B cell (primary cell): ENCODE results near the gene DENND5B. TPM values are rescaled to one million over a fixed set of nuclear protein-coding genes. Genes with fewer than 3 reads are reported as not detected.

Source experiments
- ATAC-seq: fragments of 200-7000 bp; cut with Tn5 transposase; one replicate; pipeline ENCODE4 v1.10.0; 2021; ENCODE audit warnings: low read depth, mild to moderate bottlenecking, moderate number of reproducible peaks, moderate library complexity
- CTCF ChIA-PET: fragments of 350-600 bp; sonication (Branson Sonifier 250); formaldehyde crosslinking; loops from one replicate; lab custom pipeline; 2021; ENCODE audit warnings: antibody characterized with exemption, inconsistent platforms; lab: Charles Lee
- POLR2A ChIA-PET: fragments of 350-600 bp; sonication (Branson Sonifier 250); formaldehyde crosslinking; loops from one replicate; lab custom pipeline; 2021; ENCODE audit warnings: antibody characterized with exemption; lab: Charles Lee
- DNase-seq: peaks from one replicate; pipeline ENCODE4 v3.0.0; 2013
- H2AFZ ChIP-seq: 2 replicates; pipeline ENCODE4 v1.6.1; 2012; ENCODE audit warnings: mild to moderate bottlenecking, low read depth, low read length; ENCODE audit not compliant: insufficient read depth, poor library complexity, severe bottlenecking
- H3K27ac ChIP-seq, 2 donors: 1 replicate in 1 of 2; 2 replicates in 1 of 2; pipeline ENCODE4 v1.5.1; 2012 to 2013; ENCODE audit warnings: low read length in 2 of 2, mild to moderate bottlenecking in 2 of 2, moderate library complexity in 1 of 2
- H3K27me3 ChIP-seq, 4 experiments: fragments of 200-600 bp in 1 of 4; sonication (generic) in 1 of 4; replicated peaks in 1 of 4; 1 replicate in 2 of 4; 2 replicates in 2 of 4; pipeline versions ENCODE4 v1.6.1 to v1.7.0; 2013 to 2016; ENCODE audit warnings: low read length in 3 of 4, mild to moderate bottlenecking in 2 of 4, mixed read lengths in 1 of 4, moderate library complexity in 1 of 4; ENCODE audit not compliant: insufficient read depth in 4 of 4, control insufficient read depth in 3 of 4; ENCODE audit errors: control extremely low read depth in 1 of 4
- H3K36me3 ChIP-seq, 2 experiments: replicated peaks in 1 of 2; 1 replicate in 1 of 2; 2 replicates in 1 of 2; pipeline versions ENCODE4 v1.6.1 to v1.7.1; 2013; ENCODE audit warnings: low read length in 1 of 2; ENCODE audit not compliant: insufficient read depth in 2 of 2, control insufficient read depth in 1 of 2; ENCODE audit errors: control extremely low read depth in 1 of 2, extremely low read depth in 1 of 2
- H3K4me1 ChIP-seq, 2 donors: fragments of 200-600 bp in 1 of 2; sonication (generic) in 1 of 2; 1 replicate in 1 of 2; 2 replicates in 1 of 2; pipeline versions ENCODE4 v1.5.1 to v1.6.1; 2013 to 2017; ENCODE audit warnings: low read length in 2 of 2; ENCODE audit not compliant: control insufficient read depth in 2 of 2, insufficient read depth in 2 of 2
- H3K4me2 ChIP-seq: replicated peaks from 2 replicates; pipeline ENCODE3; 2012; ENCODE audit warnings: mild to moderate bottlenecking, low read depth, low read length; ENCODE audit not compliant: poor library complexity, severe bottlenecking
- H3K4me3 ChIP-seq, 5 experiments: fragments of 200-600 bp in 1 of 5; sonication (generic) in 1 of 5; 1 replicate in 3 of 5; 2 replicates in 2 of 5; pipeline versions ENCODE4 v1.5.1 to v1.7.0; 2011 to 2016; ENCODE audit warnings: low read length in 4 of 5, mild to moderate bottlenecking in 4 of 5, low read depth in 2 of 5, control low read depth in 1 of 5, moderate library complexity in 1 of 5; ENCODE audit not compliant: insufficient read depth in 1 of 5; ENCODE audit errors: control extremely low read depth in 1 of 5, extremely low read depth in 1 of 5
- H3K79me2 ChIP-seq: fragments of 200-600 bp; sonication (generic); one replicate; pipeline ENCODE4 v1.6.0; 2016; ENCODE audit warnings: low read length; ENCODE audit not compliant: control insufficient read depth, insufficient read depth
- H3K9ac ChIP-seq: fragments of 200-600 bp; sonication (generic); 2 replicates; pipeline ENCODE4 v1.6.1; 2017; ENCODE audit warnings: mild to moderate bottlenecking, low read length, moderate library complexity
- H3K9me3 ChIP-seq, 3 donors: one replicate each; pipeline versions ENCODE4 v1.6.1 to v1.7.1; 2013; ENCODE audit warnings: low read length in 2 of 3; ENCODE audit not compliant: control insufficient read depth in 2 of 3, insufficient read depth in 1 of 3; ENCODE audit errors: control extremely low read depth in 1 of 3
- H4K20me1 ChIP-seq: 2 replicates; pipeline ENCODE4 v1.6.0; 2012; ENCODE audit warnings: mild to moderate bottlenecking, low read length; ENCODE audit not compliant: insufficient read depth, control insufficient read depth, poor library complexity, severe bottlenecking
- H3K27ac Mint-ChIP-seq: one replicate; pipeline ENCODE4 v1.8.0; 2021; ENCODE audit warnings: mixed read lengths
- H3K27me3 Mint-ChIP-seq: one replicate; pipeline ENCODE4 v1.8.0; 2021; ENCODE audit warnings: mixed read lengths
- H3K4me1 Mint-ChIP-seq: one replicate; pipeline ENCODE4 v1.8.0; 2021; ENCODE audit warnings: mixed read lengths
- H3K4me3 Mint-ChIP-seq: one replicate; pipeline ENCODE4 v1.8.0; 2021; ENCODE audit warnings: mixed read lengths
- H3K9me3 Mint-ChIP-seq: one replicate; pipeline ENCODE4 v1.8.0; 2022; ENCODE audit warnings: mixed read lengths; ENCODE audit not compliant: insufficient read depth
- EZH2 ChIP-seq: IDR thresholded peaks from 2 replicates; pipeline ENCODE4 v1.6.1; 2012; ENCODE audit warnings: borderline replicate concordance, low read depth, mild to moderate bottlenecking, moderate library complexity, low read length; ENCODE audit not compliant: insufficient read depth, poor library complexity, severe bottlenecking
- WGBS: methylation state at CpG from one replicate; pipeline ENCODE4 v1.1.5; 2013; ENCODE audit warnings: missing lambda C conversion rate; ENCODE audit not compliant: insufficient coverage; 5-methylcytosine and 5-hydroxymethylcytosine counted together
- intact Hi-C: fragments of 100-400 bp; cut with micrococcal nuclease; formaldehyde crosslinking; loops from one replicate; pipeline ENCODE4 v1.10.0; 2022
- polyA plus RNA-seq: library from polyadenylated mRNA; depleted of rRNA; stranded (reverse); fragments of >200 nt; gene quantifications from 2 replicates; pipeline ENCODE4 v1.2.3, GENCODE V29; 2012
- total RNA-seq, 2 donors: library from RNA; stranded (reverse); fragments of 120-200 nt in 1 of 2; gene quantifications; 1 replicate in 1 of 2; 2 replicates in 1 of 2; pipeline versions ENCODE4 v1.2.3 to v1.2.4, GENCODE V29; 2013 to 2022
- TF ChIP-seq, protein P1 (sequence below): fragments of 200-600 bp; IDR thresholded peaks from one replicate; pipeline ENCODE4 v1.8.0; 2022; ENCODE audit warnings: antibody characterized with exemption, mild to moderate bottlenecking

The DENND5B gene
- total and polyA plus RNA-seq, 2 donors (not counting 1 experiment from before 2014, with no cell fraction given): 18.7 to 55.3 TPM

DNA sequence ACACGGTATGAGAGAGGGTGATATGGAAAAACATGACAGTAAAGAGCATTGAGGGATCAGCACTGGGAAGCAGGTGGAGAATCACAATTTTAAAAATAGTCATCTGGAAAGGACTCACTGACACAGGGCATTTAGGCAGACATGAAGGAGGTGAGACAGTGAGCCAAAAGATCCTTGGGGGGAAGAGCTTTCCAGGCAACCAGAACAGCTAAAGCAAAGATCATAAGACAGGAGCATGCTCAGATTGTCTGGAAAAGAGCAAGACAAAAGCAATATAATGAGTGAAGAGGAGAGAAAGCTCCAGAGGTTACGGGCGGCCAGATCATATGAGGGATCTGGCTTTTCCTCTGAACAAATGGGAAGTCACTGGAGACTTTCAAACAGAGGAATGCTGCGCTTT lies 63.9 kb downstream of the DENND5B start:
- peaks cover 97% of the 10 kb centered on the region for H3K79me2 ChIP-seq
- intact Hi-C loops: loop anchor here (5.0 kb wide), 1 partner anchor 35 kb away; no protein-coding TSS in a partner anchor
- CTCF ChIA-PET: no interaction called here

DNA sequence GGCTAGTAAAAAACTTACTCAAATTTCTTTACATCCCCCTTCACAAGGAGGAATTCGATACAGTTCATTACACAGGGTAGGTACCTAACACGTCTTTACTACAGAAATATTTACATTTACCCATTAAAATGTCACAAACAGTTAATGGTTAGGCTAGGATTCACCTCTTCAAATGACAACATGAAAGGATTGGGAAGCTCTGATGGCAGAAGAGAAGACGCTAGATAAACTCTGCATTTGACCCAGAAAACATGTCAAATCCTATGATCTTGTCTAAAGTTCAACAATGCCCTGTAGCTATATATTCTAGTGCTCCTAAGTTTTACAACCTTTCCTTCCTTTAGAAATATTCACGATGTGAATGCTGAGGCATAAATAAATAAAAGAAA lies 64.8 kb downstream of the DENND5B start:
- Histone ChIP-seq H3K27ac (no peak overlapping the region), H2AFZ (no peak overlapping the region), H3K27me3 (no peaks in the 10 kb centered on the region), H3K36me3 (no peaks in the 10 kb centered on the region), H3K4me3 (no peak overlapping the region), H3K79me2 (peaks cover 97% of the 10 kb centered on the region), H3K4me2 (peak overlapping the region; percentile 48), H3K9ac (no peak overlapping the region), H3K9me3 (no peaks in the 10 kb centered on the region), H3K4me1 (peaks cover 22 to 23% of the 10 kb centered on the region in 2 donors), H4K20me1 (peaks cover 75% of the 10 kb centered on the region)
- Mint-ChIP-seq H3K4me3 (peak overlapping the region; percentile 10), H3K27me3 (no peaks in the 10 kb centered on the region), H3K9me3 (no peaks in the 10 kb centered on the region), H3K27ac (no peak overlapping the region), H3K4me1 (peaks cover 65% of the 10 kb centered on the region)
- TF ChIP-seq, protein P1, sequence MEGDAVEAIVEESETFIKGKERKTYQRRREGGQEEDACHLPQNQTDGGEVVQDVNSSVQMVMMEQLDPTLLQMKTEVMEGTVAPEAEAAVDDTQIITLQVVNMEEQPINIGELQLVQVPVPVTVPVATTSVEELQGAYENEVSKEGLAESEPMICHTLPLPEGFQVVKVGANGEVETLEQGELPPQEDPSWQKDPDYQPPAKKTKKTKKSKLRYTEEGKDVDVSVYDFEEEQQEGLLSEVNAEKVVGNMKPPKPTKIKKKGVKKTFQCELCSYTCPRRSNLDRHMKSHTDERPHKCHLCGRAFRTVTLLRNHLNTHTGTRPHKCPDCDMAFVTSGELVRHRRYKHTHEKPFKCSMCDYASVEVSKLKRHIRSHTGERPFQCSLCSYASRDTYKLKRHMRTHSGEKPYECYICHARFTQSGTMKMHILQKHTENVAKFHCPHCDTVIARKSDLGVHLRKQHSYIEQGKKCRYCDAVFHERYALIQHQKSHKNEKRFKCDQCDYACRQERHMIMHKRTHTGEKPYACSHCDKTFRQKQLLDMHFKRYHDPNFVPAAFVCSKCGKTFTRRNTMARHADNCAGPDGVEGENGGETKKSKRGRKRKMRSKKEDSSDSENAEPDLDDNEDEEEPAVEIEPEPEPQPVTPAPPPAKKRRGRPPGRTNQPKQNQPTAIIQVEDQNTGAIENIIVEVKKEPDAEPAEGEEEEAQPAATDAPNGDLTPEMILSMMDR: no peak
- TF ChIP-seq EZH2: no peak
- POLR2A ChIA-PET: no interaction called here
- WGBS: no CpG with 5 or more reads among the region's 4 CpGs
- intact Hi-C loops: loop anchor here (5.0 kb wide), 1 partner anchor 36 kb away; no protein-coding TSS in a partner anchor
- no peak for ATAC-seq
- CTCF ChIA-PET: no interaction called here
- no peak for DNase-seq

More for the DNA sequence above, 63.9 kb downstream of the DENND5B start:
- no peaks in the 10 kb centered on the region for H3K27me3 Mint-ChIP-seq
- DNase-seq (no peak), ATAC-seq (no peak)
- WGBS: 100% methylated on average over 2 of the region's 4 CpGs
- no peak overlapping the region for H3K27ac Mint-ChIP-seq
- no peaks in the 10 kb centered on the region for H3K27me3 ChIP-seq
- H3K27ac ChIP-seq: no peak overlapping the region
- peaks cover 23 to 26% of the 10 kb centered on the region in 2 donors for H3K4me1 ChIP-seq
- no peaks in the 10 kb centered on the region for H3K9me3 ChIP-seq
- no peak overlapping the region for H3K4me3 ChIP-seq
- no peak overlapping the region for H3K9ac ChIP-seq
- H3K4me3 Mint-ChIP-seq: no peak overlapping the region
- H2AFZ ChIP-seq: no peak overlapping the region
- POLR2A ChIA-PET: no interaction called here
- peaks cover 75% of the 10 kb centered on the region for H4K20me1 ChIP-seq
- no peaks in the 10 kb centered on the region for H3K9me3 Mint-ChIP-seq
- no peak for TF ChIP-seq EZH2
- TF ChIP-seq, protein P1: no peak
- no peak overlapping the region for H3K4me2 ChIP-seq
- H3K36me3 ChIP-seq: no peaks in the 10 kb centered on the region
- peaks cover 64% of the 10 kb centered on the region for H3K4me1 Mint-ChIP-seq
